K562 (cell line): ENCODE results near the gene PHF21A. TPM values are rescaled to one million over a fixed set of nuclear protein-coding genes. Genes with fewer than 3 reads are reported as not detected.

ENCODE experiments used
- ATAC-seq: fragments of 200-7000 bp; cut with Tn5 transposase; 3 replicates; pipeline ENCODE4 v1.9.1; 2020; ENCODE audit warnings: moderate library complexity
- BruUV-seq: library from RNA; stranded (reverse); fragments of 400-500 nt; replicated peaks from 2 replicates; lab custom pipeline; 2021; lab: Mats Ljungman, UMichigan
- CTCF ChIA-PET: fragments of 300-600 bp; formaldehyde crosslinking; extraction: SDS; loops from one replicate; lab custom pipeline; 2021; ENCODE audit warnings: low intra/inter-chr PET ratio; lab: Yijun Ruan, JAX
- POLR2A ChIA-PET: fragments of 300-600, 350-650 bp; sonication (Branson Sonifier 250); formaldehyde crosslinking; extraction: SDS; loops from one replicate; lab custom pipeline; 2021; ENCODE audit warnings: antibody characterized with exemption, inconsistent platforms; lab: Yijun Ruan, JAX
- DNase-seq, 4 experiments: peaks; one replicate each; pipeline versions ENCODE4 v3.0.0 to v3.0.0-alpha.2; 2011 to 2018; ENCODE audit warnings: low spot score in 3 of 4, mixed read lengths in 3 of 4; ENCODE audit errors: extremely low read depth in 1 of 4
- FAIRE-seq: peaks from 2 replicates; lab custom pipeline; 2011; peaks lifted over from hg19 to GRCh38; lab: Jason Lieb, UNC
- H2AFZ ChIP-seq: 2 replicates; pipeline ENCODE4 v1.6.0; 2011; ENCODE audit warnings: low read depth, low read length, control low read depth, inconsistent platforms
- H3K27ac ChIP-seq: fragments of 200-600 bp; 3 replicates; pipeline ENCODE4 v1.8.0; 2011; ENCODE audit warnings: low read depth, mild to moderate bottlenecking, control low read depth, inconsistent platforms, low read length, moderate library complexity, mixed read lengths; ENCODE audit errors: extremely low read depth
- H3K27me3 ChIP-seq, 2 experiments: fragments of 300-600 bp in 1 of 2; 2 replicates in 1 of 2; 3 replicates in 1 of 2; pipeline versions ENCODE4 v1.6.0 to v1.8.0; 2011; ENCODE audit warnings: inconsistent platforms in 2 of 2, low read length in 2 of 2, mild to moderate bottlenecking in 1 of 2, mixed read lengths in 1 of 2, moderate library complexity in 1 of 2; ENCODE audit not compliant: control insufficient read depth in 2 of 2, insufficient read depth in 2 of 2
- H3K36me3 ChIP-seq: fragments of 300-600 bp; 3 replicates; pipeline ENCODE4 v1.8.0; 2011; ENCODE audit warnings: mild to moderate bottlenecking, low read length, inconsistent platforms; ENCODE audit not compliant: control insufficient read depth, insufficient read depth
- H3K4me1 ChIP-seq, 2 experiments: fragments of 200-600 bp in 1 of 2; replicated peaks in 1 of 2; 2 replicates in 1 of 2; 3 replicates in 1 of 2; pipeline versions ENCODE4 v1.5.1 to v1.8.0; 2011; ENCODE audit warnings: inconsistent platforms in 2 of 2, low read length in 2 of 2, mild to moderate bottlenecking in 1 of 2, mixed read lengths in 1 of 2, moderate library complexity in 1 of 2; ENCODE audit not compliant: control insufficient read depth in 2 of 2, insufficient read depth in 2 of 2
- H3K4me2 ChIP-seq: 2 replicates; pipeline ENCODE4 v1.6.1; 2011; ENCODE audit warnings: low read length, control low read depth, inconsistent platforms, mixed read lengths; ENCODE audit not compliant: insufficient read depth
- H3K4me3 ChIP-seq: fragments of 200-600 bp; sonication (generic), shearing (Covaris generic); 2 replicates; pipeline ENCODE4 v1.5.1; 2016; ENCODE audit warnings: control low read depth, inconsistent platforms
- H3K79me2 ChIP-seq: fragments of 200-600 bp; 3 replicates; pipeline ENCODE4 v1.8.0; 2011; ENCODE audit warnings: low read length, inconsistent platforms; ENCODE audit not compliant: control insufficient read depth, insufficient read depth
- H3K9ac ChIP-seq, 2 experiments: 2 replicates each; pipeline versions ENCODE4 v1.6.0 to v1.6.1; 2011; ENCODE audit warnings: low read depth in 2 of 2, low read length in 2 of 2, control low read depth in 1 of 2, inconsistent platforms in 1 of 2, mild to moderate bottlenecking in 1 of 2, mixed read lengths in 1 of 2; ENCODE audit not compliant: insufficient read depth in 1 of 2
- H3K9me1 ChIP-seq: one replicate; pipeline ENCODE4 v1.6.0; 2011; ENCODE audit warnings: inconsistent platforms, mild to moderate bottlenecking, low read length, moderate library complexity; ENCODE audit not compliant: control insufficient read depth, insufficient read depth
- H3K9me3 ChIP-seq: replicated peaks from 2 replicates; pipeline ENCODE4 v1.5.1; 2011; ENCODE audit warnings: low read depth, low read length, inconsistent platforms; ENCODE audit not compliant: control insufficient read depth, insufficient read depth
- H4K20me1 ChIP-seq: replicated peaks from 2 replicates; pipeline ENCODE4 v1.6.1; 2011; ENCODE audit warnings: low read length, inconsistent platforms, mixed read lengths; ENCODE audit not compliant: control insufficient read depth, insufficient read depth
- ARID4B ChIP-seq: sonication (generic); formaldehyde crosslinking; IDR thresholded peaks from 2 replicates; pipeline ENCODE4 v1.8.0; 2022; ENCODE audit warnings: mild to moderate bottlenecking, missing genetic modification reagents
- COPS2 ChIP-seq: fragments of 450-650 bp; conservative IDR thresholded peaks from 2 replicates; pipeline ENCODE4 v1.6.1; 2016; ENCODE audit warnings: mild to moderate bottlenecking, moderate library complexity
- FOSL1 ChIP-seq: fragments of 200-800 bp; sonication (Bioruptor generic); conservative IDR thresholded peaks from 2 replicates; pipeline ENCODE4 v1.6.1; 2016; ENCODE audit warnings: missing genetic modification characterization, missing compliant biosample characterization
- NCOR1 ChIP-seq: fragments of 450-650 bp; IDR thresholded peaks from 2 replicates; pipeline ENCODE4 v1.6.1; 2016; ENCODE audit warnings: mild to moderate bottlenecking, moderate library complexity
- NR2C1 ChIP-seq, 2 experiments: fragments of 450-650 bp; IDR thresholded peaks; 2 replicates each; pipeline ENCODE4 v1.6.1; 2017; ENCODE audit warnings: mild to moderate bottlenecking in 2 of 2, antibody characterized with exemption in 1 of 2, inconsistent platforms in 1 of 2, missing compliant biosample characterization in 1 of 2, missing genetic modification characterization in 1 of 2
- POLR2A ChIP-seq: fragments of 450-650 bp; conservative IDR thresholded peaks from 2 replicates; pipeline ENCODE4 v1.6.1; 2016
- POLR2B ChIP-seq: fragments of 450-650 bp; IDR thresholded peaks from 2 replicates; pipeline ENCODE4 v1.6.1; 2018; ENCODE audit warnings: low read depth; ENCODE audit not compliant: partially characterized antibody
- SMAD3 ChIP-seq: fragments of 450-650 bp; formaldehyde crosslinking; conservative IDR thresholded peaks from 2 replicates; pipeline ENCODE4 v1.4.0; 2020; ENCODE audit warnings: mild to moderate bottlenecking
- ZNF41 ChIP-seq: fragments of 250-450 bp; sonication (Bioruptor Pico); conservative IDR thresholded peaks from 2 replicates; pipeline ENCODE4 v1.4.0; 2020; ENCODE audit warnings: mild to moderate bottlenecking
- ZNF445 ChIP-seq: fragments of 250-450 bp; sonication (Bioruptor Pico); IDR thresholded peaks from 2 replicates; pipeline ENCODE4 v1.4.0; 2020; ENCODE audit warnings: low read depth, mild to moderate bottlenecking, moderate library complexity
- ZNF699 ChIP-seq: fragments of 250-450 bp; sonication (Bioruptor Pico); IDR thresholded peaks from 2 replicates; pipeline ENCODE4 v1.8.0; 2021; ENCODE audit warnings: mild to moderate bottlenecking, moderate library complexity; ENCODE audit not compliant: insufficient replicate concordance
- WGBS: fragments of 100-300 bp; shearing (Covaris generic); methylation state at CpG from one replicate; pipeline ENCODE4 v1.1.6; 2016; ENCODE audit warnings: low coverage, mixed read lengths; ENCODE audit not compliant: insufficient coverage; ENCODE audit errors: missing lambda C conversion rate; 5-methylcytosine and 5-hydroxymethylcytosine counted together
- in situ Hi-C: fragments of 300-500 bp; cut with MboI; formaldehyde crosslinking; loops from 4 replicates; pipeline ENCODE4 v1.15.0; 2018; ENCODE audit warnings: inconsistent platforms, mixed read lengths
- intact Hi-C: fragments of 100-400 bp; cut with micrococcal nuclease; formaldehyde crosslinking; loops from 2 replicates; pipeline ENCODE4 v1.14.2; 2022
- polyA plus RNA-seq, 8 experiments: library from polyadenylated mRNA; depleted of rRNA in 4 of 8; stranded (reverse) in 5 of 8; unstranded in 3 of 8; fragments of >200 nt; fragmentation: Nextera tagmentation in 2 of 8; fragmentation: Illumina TruSeq in 1 of 8; extraction: Ambion mirVana in 2 of 8; extraction: Trizol in 1 of 8; gene quantifications; 2 replicates each; pipeline versions ENCODE4 v1.2.1 to v1.2.3, GENCODE V29; 2011 to 2014; ENCODE audit warnings: inconsistent platforms in 1 of 8, missing spikeins in 1 of 8
- total RNA-seq, 7 experiments: library from RNA; depleted of rRNA in 6 of 7; stranded (reverse); fragments of >200 nt in 6 of 7; fragmentation: Illumina TruSeq in 2 of 7; extraction: Trizol in 2 of 7; gene quantifications; 2 replicates each; pipeline versions ENCODE4 v1.2.1 to v1.2.3, GENCODE V29; 2011 to 2021; ENCODE audit warnings: low replicate concordance in 1 of 7
- TF ChIP-seq, protein P1 (sequence below): sonication (generic); formaldehyde crosslinking; IDR thresholded peaks from 2 replicates; pipeline ENCODE4 v1.8.1; 2023; ENCODE audit warnings: mild to moderate bottlenecking, missing genetic modification reagents, moderate library complexity
- TF ChIP-seq, protein P2 (sequence below), 2 experiments: fragments of 450-650 bp in 1 of 2; sonication (generic) in 1 of 2; formaldehyde crosslinking in 1 of 2; IDR thresholded peaks in 1 of 2; conservative IDR thresholded peaks in 1 of 2; 2 replicates each; pipeline versions ENCODE4 v1.6.1 to v1.8.1; 2016 to 2023; ENCODE audit warnings: mild to moderate bottlenecking in 2 of 2, moderate library complexity in 2 of 2, inconsistent platforms in 1 of 2, missing genetic modification reagents in 1 of 2

The PHF21A gene
- total and polyA plus RNA-seq, 9 of the 15 experiments (the other 6 are each of a cell fraction or from before 2014, with no cell fraction given) = 1.5 to 32.4 (median 10.7) TPM

GRCh38 chr11:46120346-46121300 lies 631 bp downstream of the PHF21A start:
- Histone ChIP-seq H3K36me3 (no peaks in the 10 kb centered on the region; the same call in 2 of the 3 replicates), H3K4me2 (peak overlapping the region; percentile 92), H4K20me1 (no peaks in the 10 kb centered on the region), H3K9me1 (no peaks in the 10 kb centered on the region), H3K4me1 (peaks cover 9 to 10% of the 10 kb centered on the region in 2 experiments; a peak in 4 of 5 replicates), H3K27me3 (no peaks in the 10 kb centered on the region), H3K79me2 (peaks cover 52% of the 10 kb centered on the region), H3K4me3 (peak overlapping the region; percentile 79), H3K27ac (peak overlapping the region; percentile 82), H3K9ac (peak overlapping the region; percentile 67 to 93), H2AFZ (peak overlapping the region; percentile 77), H3K9me3 (no peaks in the 10 kb centered on the region)
- in situ Hi-C loops = no loop called here
- no TSS peak for BruUV-seq
- ATAC-seq = peak; percentile 44
- CTCF ChIA-PET = no interaction called here
- WGBS = 0% methylated on average over 2 of the region's 29 CpGs
- peak; percentile 6 for FAIRE-seq
- POLR2A ChIA-PET = interaction anchor here (0.5 to 1.0 kb wide), 7 partner anchors 9 to 192 kb away, joined by 3 to 4 read pairs (median 3); no protein-coding TSS in a partner anchor
- intact Hi-C loops = loop anchor here (5.0 kb wide), 1 partner anchor 177 kb away; no protein-coding TSS in a partner anchor
- DNase-seq = peak; percentile 45 to 76 (median 50)
- TF ChIP-seq, protein P1, sequence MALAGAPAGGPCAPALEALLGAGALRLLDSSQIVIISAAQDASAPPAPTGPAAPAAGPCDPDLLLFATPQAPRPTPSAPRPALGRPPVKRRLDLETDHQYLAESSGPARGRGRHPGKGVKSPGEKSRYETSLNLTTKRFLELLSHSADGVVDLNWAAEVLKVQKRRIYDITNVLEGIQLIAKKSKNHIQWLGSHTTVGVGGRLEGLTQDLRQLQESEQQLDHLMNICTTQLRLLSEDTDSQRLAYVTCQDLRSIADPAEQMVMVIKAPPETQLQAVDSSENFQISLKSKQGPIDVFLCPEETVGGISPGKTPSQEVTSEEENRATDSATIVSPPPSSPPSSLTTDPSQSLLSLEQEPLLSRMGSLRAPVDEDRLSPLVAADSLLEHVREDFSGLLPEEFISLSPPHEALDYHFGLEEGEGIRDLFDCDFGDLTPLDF (CRISPR knock-in tag) = no peak
- TF ChIP-seq, protein P2, sequence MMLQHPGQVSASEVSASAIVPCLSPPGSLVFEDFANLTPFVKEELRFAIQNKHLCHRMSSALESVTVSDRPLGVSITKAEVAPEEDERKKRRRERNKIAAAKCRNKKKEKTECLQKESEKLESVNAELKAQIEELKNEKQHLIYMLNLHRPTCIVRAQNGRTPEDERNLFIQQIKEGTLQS (IDR thresholded peaks at IDR 0.05) = no peak
- TF ChIP-seq, protein P2 (CRISPR knock-in tag; conservative IDR thresholded peaks at IDR 0.05) = no peak
- TF ChIP-seq ZNF699 (CRISPR knock-in tag) (no peak), SMAD3 (CRISPR knock-in tag) (0 out of 2 replicates have a peak, but pooled peaks have one; percentile 32), ARID4B (CRISPR knock-in tag) (no peak), ZNF445 (CRISPR knock-in tag) (no peak), ZNF41 (CRISPR knock-in tag) (no peak), COPS2 (no peak), POLR2A (peak; percentile 67), NCOR1 (no peak; the same call in 1 of the 2 replicates), FOSL1 (peak; percentile 42), NR2C1 (IDR thresholded peaks at IDR 0.05) (no peak), NR2C1 (tag; IDR thresholded peaks at IDR 0.05) (no peak), POLR2B (peak; percentile 32)
